GM18861 (cell line): ENCODE results near the gene LRRC49.

Experiments
- ATAC-seq: cut with Tn5 transposase; IDR thresholded peaks from one replicate; pipeline ENCODE4 v1.9.1; 2021; ENCODE audit not compliant: unreplicated experiment

The LRRC49 gene

DNA sequence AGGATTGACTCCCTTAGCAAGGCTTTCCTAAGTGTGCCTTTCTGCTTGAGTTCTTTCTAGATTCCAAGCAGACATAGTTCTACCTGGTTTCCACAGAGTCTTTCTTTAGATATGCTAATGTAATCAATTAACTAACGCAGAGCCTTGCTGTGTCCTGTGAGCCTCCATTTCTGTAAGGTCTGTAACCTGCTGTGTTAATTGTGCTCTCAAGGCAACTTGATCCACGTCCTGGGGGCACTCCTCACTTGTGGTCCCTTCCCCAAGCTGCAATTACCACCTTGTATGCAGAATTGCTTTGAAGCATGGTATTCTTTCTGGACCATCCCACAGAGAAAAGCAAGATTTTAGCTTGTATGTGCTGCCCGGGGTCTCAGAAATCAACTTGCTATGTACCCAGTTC is 193.2 kb downstream of the LRRC49 start:
- no peak for ATAC-seq

DNA sequence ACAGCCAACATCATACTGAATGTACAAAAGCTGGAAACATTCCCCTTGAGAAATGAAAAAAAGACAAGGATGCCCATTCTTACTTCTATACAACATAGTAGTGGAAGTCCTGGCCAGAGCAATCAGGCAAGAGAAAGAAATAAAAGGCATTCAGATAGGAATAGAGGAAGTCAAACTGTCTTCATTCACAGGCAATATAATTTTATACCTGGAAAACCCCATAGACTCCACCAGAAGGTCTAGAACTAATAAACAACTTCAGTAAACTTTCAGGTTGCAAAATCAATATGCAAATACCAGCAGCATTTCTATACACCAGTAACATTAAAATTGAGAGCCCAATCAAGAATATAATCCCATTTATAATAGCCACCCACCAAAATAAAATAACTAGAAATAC is 195.5 kb downstream of the LRRC49 start:
- no peak for ATAC-seq

GRCh38 chr15:71088683-71089082 is 196.1 kb downstream of the LRRC49 start:
- no peak for ATAC-seq

DNA sequence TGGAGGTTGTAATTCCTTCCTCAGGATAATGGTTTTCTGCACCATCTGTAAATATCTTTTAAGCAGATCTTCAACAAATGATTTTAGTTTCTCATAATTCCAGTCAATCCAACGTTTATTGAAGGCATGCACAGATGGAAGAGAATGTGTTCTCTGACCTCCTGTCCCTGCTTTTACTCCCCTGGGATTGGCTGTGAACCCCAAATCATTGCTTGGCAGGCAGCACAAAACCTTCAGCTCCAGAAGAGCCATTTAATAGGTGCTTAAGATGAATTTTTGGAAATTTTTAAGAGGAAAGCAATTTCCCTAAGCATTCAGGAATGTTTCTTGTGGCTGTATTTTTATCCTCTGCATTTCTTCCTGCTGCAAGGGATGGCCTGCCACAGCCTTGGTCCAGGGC is 197.2 kb downstream of the LRRC49 start:
- no peak for ATAC-seq

DNA sequence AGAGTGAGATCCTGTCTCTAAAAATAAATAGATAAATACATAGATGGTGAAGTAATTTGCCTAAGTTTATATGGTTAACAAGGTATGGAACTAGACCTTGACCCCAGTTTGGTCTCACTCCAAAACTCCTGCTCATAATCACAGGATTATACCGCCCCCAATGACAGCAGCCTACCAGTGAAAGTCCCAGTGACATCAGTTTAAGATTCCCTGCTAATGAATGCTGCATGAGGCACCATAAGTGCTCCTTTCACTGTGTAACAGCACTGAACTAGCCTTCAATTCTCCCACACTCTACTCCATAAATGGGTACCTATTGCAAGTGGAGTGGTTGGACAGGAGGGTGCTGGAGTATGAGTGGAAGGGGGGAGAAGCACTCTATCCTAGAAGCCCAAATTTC is 199.0 kb downstream of the LRRC49 start:
- no peak for ATAC-seq

GRCh38 chr15:71092056-71092600 is 199.5 kb downstream of the LRRC49 start:
- no peak for ATAC-seq

- ATAC-seq, result no peak
Observed at GRCh38 chr15:71093054-71094024, 200.7 kb downstream of the LRRC49 start.

GRCh38 chr15:71094137-71094536 is 201.5 kb downstream of the LRRC49 start:
- no peak for ATAC-seq

DNA sequence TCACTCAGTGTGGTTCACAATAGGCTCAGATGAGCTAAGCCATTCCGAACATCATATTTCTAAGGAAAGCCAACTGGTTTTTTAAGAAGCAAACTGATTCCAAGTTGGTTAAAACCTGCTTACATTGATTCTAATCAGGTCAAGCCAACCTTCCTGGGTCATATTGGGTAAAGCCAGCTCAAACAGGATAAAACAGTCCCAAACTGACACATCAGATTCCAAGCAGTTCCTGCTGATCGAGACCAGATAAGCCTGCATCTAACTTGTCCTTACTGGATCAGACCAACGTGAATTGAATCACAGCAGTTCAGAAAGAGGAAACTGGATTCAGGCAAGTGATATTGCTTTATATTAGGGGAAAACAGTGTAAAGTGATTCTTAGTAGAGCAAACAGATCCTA is 204.1 kb downstream of the LRRC49 start:
- no peak for ATAC-seq

- no peak for ATAC-seq
Observed at GRCh38 chr15:71097890-71098289, 205.3 kb downstream of the LRRC49 start.

DNA sequence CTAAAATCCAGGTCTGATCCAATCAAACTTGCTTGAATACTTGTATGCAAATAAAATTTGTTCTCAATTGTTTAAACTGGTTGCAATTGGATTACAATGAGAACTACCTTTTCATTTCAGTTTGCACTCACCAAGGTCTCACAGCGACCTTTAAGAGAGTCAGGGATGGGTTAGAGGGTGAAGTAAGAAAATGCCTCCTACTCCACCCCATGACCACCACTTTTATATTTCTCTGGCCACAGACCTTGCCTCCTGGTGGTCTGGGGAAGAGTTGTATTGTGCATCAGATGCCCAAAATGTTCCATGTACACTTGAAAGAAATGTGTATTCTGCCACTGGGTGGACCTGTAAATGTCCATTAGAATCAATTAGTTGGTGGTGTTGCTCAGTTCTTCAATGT is 206.3 kb downstream of the LRRC49 start:
- no peak for ATAC-seq
